B cell (primary cell): Measurements from ENCODE around the gene DMRT1. TPM values are rescaled to one million over a fixed set of nuclear protein-coding genes. Genes with fewer than 3 reads are reported as not detected.

Experiments
- ATAC-seq: fragments of 200-7000 bp; cut with Tn5 transposase; one replicate; pipeline ENCODE4 v1.10.0; 2021; ENCODE audit warnings: low read depth, mild to moderate bottlenecking, moderate number of reproducible peaks, moderate library complexity
- CTCF ChIA-PET: fragments of 350-600 bp; sonication (Branson Sonifier 250); formaldehyde crosslinking; loops from one replicate; lab custom pipeline; 2021; ENCODE audit warnings: antibody characterized with exemption, inconsistent platforms; lab: Charles Lee
- POLR2A ChIA-PET: fragments of 350-600 bp; sonication (Branson Sonifier 250); formaldehyde crosslinking; loops from one replicate; lab custom pipeline; 2021; ENCODE audit warnings: antibody characterized with exemption; lab: Charles Lee
- DNase-seq: peaks from one replicate; pipeline ENCODE4 v3.0.0; 2013
- H2AFZ ChIP-seq: 2 replicates; pipeline ENCODE4 v1.6.1; 2012; ENCODE audit warnings: mild to moderate bottlenecking, low read depth, low read length; ENCODE audit not compliant: insufficient read depth, poor library complexity, severe bottlenecking
- H3K27ac ChIP-seq, 2 donors: 1 replicate in 1 of 2; 2 replicates in 1 of 2; pipeline ENCODE4 v1.5.1; 2012 to 2013; ENCODE audit warnings: low read length in 2 of 2, mild to moderate bottlenecking in 2 of 2, moderate library complexity in 1 of 2
- H3K27me3 ChIP-seq, 4 experiments: fragments of 200-600 bp in 1 of 4; sonication (generic) in 1 of 4; replicated peaks in 1 of 4; 1 replicate in 2 of 4; 2 replicates in 2 of 4; pipeline versions ENCODE4 v1.6.1 to v1.7.0; 2013 to 2016; ENCODE audit warnings: low read length in 3 of 4, mild to moderate bottlenecking in 2 of 4, mixed read lengths in 1 of 4, moderate library complexity in 1 of 4; ENCODE audit not compliant: insufficient read depth in 4 of 4, control insufficient read depth in 3 of 4; ENCODE audit errors: control extremely low read depth in 1 of 4
- H3K36me3 ChIP-seq, 2 experiments: replicated peaks in 1 of 2; 1 replicate in 1 of 2; 2 replicates in 1 of 2; pipeline versions ENCODE4 v1.6.1 to v1.7.1; 2013; ENCODE audit warnings: low read length in 1 of 2; ENCODE audit not compliant: insufficient read depth in 2 of 2, control insufficient read depth in 1 of 2; ENCODE audit errors: control extremely low read depth in 1 of 2, extremely low read depth in 1 of 2
- H3K4me1 ChIP-seq, 2 donors: fragments of 200-600 bp in 1 of 2; sonication (generic) in 1 of 2; 1 replicate in 1 of 2; 2 replicates in 1 of 2; pipeline versions ENCODE4 v1.5.1 to v1.6.1; 2013 to 2017; ENCODE audit warnings: low read length in 2 of 2; ENCODE audit not compliant: control insufficient read depth in 2 of 2, insufficient read depth in 2 of 2
- H3K4me2 ChIP-seq: replicated peaks from 2 replicates; pipeline ENCODE3; 2012; ENCODE audit warnings: mild to moderate bottlenecking, low read depth, low read length; ENCODE audit not compliant: poor library complexity, severe bottlenecking
- H3K4me3 ChIP-seq, 5 experiments: fragments of 200-600 bp in 1 of 5; sonication (generic) in 1 of 5; 1 replicate in 3 of 5; 2 replicates in 2 of 5; pipeline versions ENCODE4 v1.5.1 to v1.7.0; 2011 to 2016; ENCODE audit warnings: low read length in 4 of 5, mild to moderate bottlenecking in 4 of 5, low read depth in 2 of 5, control low read depth in 1 of 5, moderate library complexity in 1 of 5; ENCODE audit not compliant: insufficient read depth in 1 of 5; ENCODE audit errors: control extremely low read depth in 1 of 5, extremely low read depth in 1 of 5
- H3K79me2 ChIP-seq: fragments of 200-600 bp; sonication (generic); one replicate; pipeline ENCODE4 v1.6.0; 2016; ENCODE audit warnings: low read length; ENCODE audit not compliant: control insufficient read depth, insufficient read depth
- H3K9ac ChIP-seq: fragments of 200-600 bp; sonication (generic); 2 replicates; pipeline ENCODE4 v1.6.1; 2017; ENCODE audit warnings: mild to moderate bottlenecking, low read length, moderate library complexity
- H3K9me3 ChIP-seq, 3 donors: one replicate each; pipeline versions ENCODE4 v1.6.1 to v1.7.1; 2013; ENCODE audit warnings: low read length in 2 of 3; ENCODE audit not compliant: control insufficient read depth in 2 of 3, insufficient read depth in 1 of 3; ENCODE audit errors: control extremely low read depth in 1 of 3
- H4K20me1 ChIP-seq: 2 replicates; pipeline ENCODE4 v1.6.0; 2012; ENCODE audit warnings: mild to moderate bottlenecking, low read length; ENCODE audit not compliant: insufficient read depth, control insufficient read depth, poor library complexity, severe bottlenecking
- H3K27ac Mint-ChIP-seq: one replicate; pipeline ENCODE4 v1.8.0; 2021; ENCODE audit warnings: mixed read lengths
- H3K27me3 Mint-ChIP-seq: one replicate; pipeline ENCODE4 v1.8.0; 2021; ENCODE audit warnings: mixed read lengths
- H3K4me1 Mint-ChIP-seq: one replicate; pipeline ENCODE4 v1.8.0; 2021; ENCODE audit warnings: mixed read lengths
- H3K4me3 Mint-ChIP-seq: one replicate; pipeline ENCODE4 v1.8.0; 2021; ENCODE audit warnings: mixed read lengths
- H3K9me3 Mint-ChIP-seq: one replicate; pipeline ENCODE4 v1.8.0; 2022; ENCODE audit warnings: mixed read lengths; ENCODE audit not compliant: insufficient read depth
- EZH2 ChIP-seq: IDR thresholded peaks from 2 replicates; pipeline ENCODE4 v1.6.1; 2012; ENCODE audit warnings: borderline replicate concordance, low read depth, mild to moderate bottlenecking, moderate library complexity, low read length; ENCODE audit not compliant: insufficient read depth, poor library complexity, severe bottlenecking
- WGBS: methylation state at CpG from one replicate; pipeline ENCODE4 v1.1.5; 2013; ENCODE audit warnings: missing lambda C conversion rate; ENCODE audit not compliant: insufficient coverage; 5-methylcytosine and 5-hydroxymethylcytosine counted together
- intact Hi-C: fragments of 100-400 bp; cut with micrococcal nuclease; formaldehyde crosslinking; loops from one replicate; pipeline ENCODE4 v1.10.0; 2022
- polyA plus RNA-seq: library from polyadenylated mRNA; depleted of rRNA; stranded (reverse); fragments of >200 nt; gene quantifications from 2 replicates; pipeline ENCODE4 v1.2.3, GENCODE V29; 2012
- total RNA-seq, 2 donors: library from RNA; stranded (reverse); fragments of 120-200 nt in 1 of 2; gene quantifications; 1 replicate in 1 of 2; 2 replicates in 1 of 2; pipeline versions ENCODE4 v1.2.3 to v1.2.4, GENCODE V29; 2013 to 2022
- TF ChIP-seq, protein P1 (sequence below): fragments of 200-600 bp; IDR thresholded peaks from one replicate; pipeline ENCODE4 v1.8.0; 2022; ENCODE audit warnings: antibody characterized with exemption, mild to moderate bottlenecking

The DMRT1 gene
- total and polyA plus RNA-seq, 2 donors (not counting 1 experiment from before 2014, with no cell fraction given): not detected

DNA sequence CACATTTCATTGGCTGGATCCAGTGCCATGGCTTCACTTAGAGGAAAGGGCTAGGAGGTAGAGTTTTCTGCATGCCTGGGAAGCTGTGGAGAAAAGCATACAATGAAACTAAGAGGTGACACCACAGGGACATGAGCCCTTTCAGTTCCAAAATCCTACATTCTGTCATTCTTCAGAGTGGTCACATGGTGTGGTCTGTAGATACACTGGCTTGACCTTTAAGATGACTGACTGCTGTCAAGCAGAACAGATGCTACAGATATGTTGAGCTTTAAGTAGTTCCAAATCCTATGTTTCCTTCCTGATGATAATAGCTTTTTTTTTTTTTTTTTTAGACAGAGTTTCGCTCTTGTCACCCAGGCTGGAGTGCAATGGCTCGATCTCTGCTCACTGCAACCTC lies 161.2 kb downstream of the DMRT1 start:
- CTCF ChIA-PET: interaction anchor here (0.6 to 1.3 kb wide), 2 partner anchors 90 to 109 kb away, joined by 4 read pairs; no protein-coding TSS in a partner anchor
- H3K4me3 ChIP-seq: no peak overlapping the region
- no peaks in the 10 kb centered on the region for H3K36me3 ChIP-seq
- Mint-ChIP-seq H3K27me3 (peaks cover 20% of the 10 kb centered on the region), H3K4me3 (no peak overlapping the region), H3K27ac (no peak overlapping the region), H3K4me1 (peaks cover 2% of the 10 kb centered on the region), H3K9me3 (no peaks in the 10 kb centered on the region)
- intact Hi-C loops: no loop called here
- POLR2A ChIA-PET: no interaction called here
- no peaks in the 10 kb centered on the region for H4K20me1 ChIP-seq
- H3K27me3 ChIP-seq: peaks cover 0 to 9% (median 0%) of the 10 kb centered on the region in 4 experiments
- H3K9ac ChIP-seq: no peak overlapping the region
- ATAC-seq: no peak
- peaks cover 0 to 13% (median 7%) of the 10 kb centered on the region in 3 donors for H3K9me3 ChIP-seq
- H2AFZ ChIP-seq: no peak overlapping the region
- no peak for TF ChIP-seq EZH2
- TF ChIP-seq, protein P1, sequence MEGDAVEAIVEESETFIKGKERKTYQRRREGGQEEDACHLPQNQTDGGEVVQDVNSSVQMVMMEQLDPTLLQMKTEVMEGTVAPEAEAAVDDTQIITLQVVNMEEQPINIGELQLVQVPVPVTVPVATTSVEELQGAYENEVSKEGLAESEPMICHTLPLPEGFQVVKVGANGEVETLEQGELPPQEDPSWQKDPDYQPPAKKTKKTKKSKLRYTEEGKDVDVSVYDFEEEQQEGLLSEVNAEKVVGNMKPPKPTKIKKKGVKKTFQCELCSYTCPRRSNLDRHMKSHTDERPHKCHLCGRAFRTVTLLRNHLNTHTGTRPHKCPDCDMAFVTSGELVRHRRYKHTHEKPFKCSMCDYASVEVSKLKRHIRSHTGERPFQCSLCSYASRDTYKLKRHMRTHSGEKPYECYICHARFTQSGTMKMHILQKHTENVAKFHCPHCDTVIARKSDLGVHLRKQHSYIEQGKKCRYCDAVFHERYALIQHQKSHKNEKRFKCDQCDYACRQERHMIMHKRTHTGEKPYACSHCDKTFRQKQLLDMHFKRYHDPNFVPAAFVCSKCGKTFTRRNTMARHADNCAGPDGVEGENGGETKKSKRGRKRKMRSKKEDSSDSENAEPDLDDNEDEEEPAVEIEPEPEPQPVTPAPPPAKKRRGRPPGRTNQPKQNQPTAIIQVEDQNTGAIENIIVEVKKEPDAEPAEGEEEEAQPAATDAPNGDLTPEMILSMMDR: no peak
- no peak overlapping the region for H3K27ac ChIP-seq
- no CpG with 5 or more reads among the region's 2 CpGs for WGBS
- no peak overlapping the region for H3K4me2 ChIP-seq
- no peaks in the 10 kb centered on the region for H3K79me2 ChIP-seq
- no peak for DNase-seq
- peaks cover 3% of the 10 kb centered on the region in 2 donors for H3K4me1 ChIP-seq

DNA sequence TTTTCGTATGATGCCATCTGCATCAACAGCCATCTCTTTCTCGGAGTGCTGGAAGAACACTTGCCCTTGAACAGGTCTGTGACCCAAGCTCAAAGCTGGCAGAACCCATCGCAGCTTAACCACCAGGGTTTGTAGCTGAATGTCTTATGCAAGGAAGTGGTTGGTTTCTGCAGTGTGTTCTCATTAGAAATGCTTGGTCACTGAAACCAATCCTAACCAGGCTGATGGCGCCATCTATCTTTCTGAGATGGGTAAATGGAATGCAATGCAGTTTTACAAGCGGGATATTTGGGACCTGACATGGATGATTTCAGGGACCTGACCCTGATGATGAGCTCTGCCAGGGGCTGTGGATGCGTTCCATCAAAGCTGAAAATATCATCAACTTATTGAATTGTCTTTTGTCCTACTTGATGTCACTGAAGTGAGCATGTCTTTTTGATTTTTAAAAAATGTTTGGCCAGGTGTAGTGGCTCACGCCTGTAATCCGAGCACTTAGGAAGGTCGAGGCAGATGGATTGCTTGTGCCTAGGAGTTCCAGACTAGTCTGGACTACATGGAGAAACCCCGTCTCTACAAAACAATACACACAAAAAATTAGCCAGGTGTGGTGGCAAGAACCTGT lies 163.7 kb downstream of the DMRT1 start:
- DNase-seq (peak; percentile 35), ATAC-seq (peak; percentile 17)
- Histone ChIP-seq H3K4me3 (no peak overlapping the region), H4K20me1 (no peaks in the 10 kb centered on the region), H3K27me3 (peaks cover 0 to 20% (median 0%) of the 10 kb centered on the region in 4 experiments), H3K36me3 (no peaks in the 10 kb centered on the region), H3K4me1 (peaks cover 3% of the 10 kb centered on the region in 2 donors), H3K4me2 (no peak overlapping the region), H3K9ac (no peak overlapping the region), H2AFZ (no peak overlapping the region), H3K79me2 (no peaks in the 10 kb centered on the region), H3K9me3 (no peaks in the 10 kb centered on the region), H3K27ac (no peak overlapping the region)
- WGBS: 33% methylated on average over 5 of the region's 10 CpGs
- ChIA-PET POLR2A (no interaction called here), CTCF (interaction anchor here (0.9 to 2.4 kb wide), 5 partner anchors 9 to 392 kb away, joined by 3 to 12 read pairs (median 4); no protein-coding TSS in a partner anchor)
- H3K4me3 Mint-ChIP-seq: no peak overlapping the region
- TF ChIP-seq, protein P1: no peak
- no peak for TF ChIP-seq EZH2
- no peaks in the 10 kb centered on the region for H3K4me1 Mint-ChIP-seq
- H3K27ac Mint-ChIP-seq: no peak overlapping the region
- H3K9me3 Mint-ChIP-seq: no peaks in the 10 kb centered on the region
- intact Hi-C loops: no loop called here
- H3K27me3 Mint-ChIP-seq: peaks cover 40% of the 10 kb centered on the region
